ENCODE measurements around the gene SEMA5B.

DNA sequence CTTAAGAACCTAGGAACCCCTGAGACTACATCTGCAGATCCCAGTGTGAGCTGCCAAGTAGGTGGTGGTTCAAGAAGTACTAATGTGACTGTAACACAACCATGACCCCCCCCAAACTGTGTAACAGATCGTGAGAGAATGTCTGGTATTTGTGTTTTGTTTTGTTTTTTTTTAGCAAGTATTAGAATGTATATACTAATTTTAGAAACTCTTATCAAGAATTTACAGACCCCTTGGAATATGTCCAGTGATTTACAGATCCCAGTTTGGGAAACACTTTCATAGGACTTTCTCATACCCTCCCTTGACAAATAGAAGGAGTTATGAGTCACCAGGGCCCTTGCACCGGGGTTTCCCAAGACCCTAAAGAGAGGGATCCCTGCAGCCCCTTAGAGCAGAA is 79.8 kb downstream of the SEMA5B start:
- TF ChIP-seq, protein P1, sequence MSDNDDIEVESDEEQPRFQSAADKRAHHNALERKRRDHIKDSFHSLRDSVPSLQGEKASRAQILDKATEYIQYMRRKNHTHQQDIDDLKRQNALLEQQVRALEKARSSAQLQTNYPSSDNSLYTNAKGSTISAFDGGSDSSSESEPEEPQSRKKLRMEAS (IDR thresholded peaks at IDR 0.05): no peak
- TF ChIP-seq NFIC (IDR thresholded peaks at IDR 0.05) (no peak), CEBPB (IDR thresholded peaks at IDR 0.05) (no peak), EP300 (IDR thresholded peaks at IDR 0.05; ENCODE audit: borderline replicate concordance) (no peak), RAD21 (IDR thresholded peaks at IDR 0.05; ENCODE audit: low read depth) (no peak), YY1 (IDR thresholded peaks at IDR 0.05; ENCODE audit: low read depth) (no peak), ZBTB7A (IDR thresholded peaks at IDR 0.05; ENCODE audit: low read depth) (no peak), EGR1 (IDR thresholded peaks at IDR 0.05) (no peak)

Data from Ishikawa (cell line).